GM20000 (cell line): ENCODE results near the gene ROBO1.

Source experiments
- DNase-seq: peaks from one replicate; pipeline ENCODE4 v3.0.0; 2012; ENCODE audit warnings: low spot score
- TF ChIP-seq, protein P1 (sequence below): IDR thresholded peaks from 2 replicates; pipeline ENCODE4 v1.5.1; 2012; ENCODE audit warnings: mild to moderate bottlenecking, control low read depth; ENCODE audit errors: extremely low read depth, missing control alignments

Gene ROBO1

DNA sequence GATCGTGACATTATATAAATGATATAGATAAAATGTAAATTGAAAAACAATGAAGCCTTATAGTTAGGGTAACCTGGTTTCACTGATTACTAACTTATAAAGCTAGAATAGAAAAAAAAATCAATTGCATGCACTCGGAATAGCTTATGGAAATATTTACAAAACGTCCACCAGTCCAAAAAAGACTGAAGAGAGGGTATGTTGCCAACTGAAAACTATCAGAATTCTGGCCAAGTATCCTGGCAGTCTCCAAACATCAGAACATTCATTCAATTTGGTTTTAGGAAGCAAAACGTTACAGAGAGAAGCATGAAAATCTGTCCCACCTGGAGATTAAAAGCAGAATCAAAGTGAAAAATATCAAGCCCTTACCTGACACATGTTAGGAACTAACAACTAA, 892.4 kb downstream of the ROBO1 start:
- TF ChIP-seq, protein P1, sequence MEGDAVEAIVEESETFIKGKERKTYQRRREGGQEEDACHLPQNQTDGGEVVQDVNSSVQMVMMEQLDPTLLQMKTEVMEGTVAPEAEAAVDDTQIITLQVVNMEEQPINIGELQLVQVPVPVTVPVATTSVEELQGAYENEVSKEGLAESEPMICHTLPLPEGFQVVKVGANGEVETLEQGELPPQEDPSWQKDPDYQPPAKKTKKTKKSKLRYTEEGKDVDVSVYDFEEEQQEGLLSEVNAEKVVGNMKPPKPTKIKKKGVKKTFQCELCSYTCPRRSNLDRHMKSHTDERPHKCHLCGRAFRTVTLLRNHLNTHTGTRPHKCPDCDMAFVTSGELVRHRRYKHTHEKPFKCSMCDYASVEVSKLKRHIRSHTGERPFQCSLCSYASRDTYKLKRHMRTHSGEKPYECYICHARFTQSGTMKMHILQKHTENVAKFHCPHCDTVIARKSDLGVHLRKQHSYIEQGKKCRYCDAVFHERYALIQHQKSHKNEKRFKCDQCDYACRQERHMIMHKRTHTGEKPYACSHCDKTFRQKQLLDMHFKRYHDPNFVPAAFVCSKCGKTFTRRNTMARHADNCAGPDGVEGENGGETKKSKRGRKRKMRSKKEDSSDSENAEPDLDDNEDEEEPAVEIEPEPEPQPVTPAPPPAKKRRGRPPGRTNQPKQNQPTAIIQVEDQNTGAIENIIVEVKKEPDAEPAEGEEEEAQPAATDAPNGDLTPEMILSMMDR: no peak
- no peak for DNase-seq

DNA sequence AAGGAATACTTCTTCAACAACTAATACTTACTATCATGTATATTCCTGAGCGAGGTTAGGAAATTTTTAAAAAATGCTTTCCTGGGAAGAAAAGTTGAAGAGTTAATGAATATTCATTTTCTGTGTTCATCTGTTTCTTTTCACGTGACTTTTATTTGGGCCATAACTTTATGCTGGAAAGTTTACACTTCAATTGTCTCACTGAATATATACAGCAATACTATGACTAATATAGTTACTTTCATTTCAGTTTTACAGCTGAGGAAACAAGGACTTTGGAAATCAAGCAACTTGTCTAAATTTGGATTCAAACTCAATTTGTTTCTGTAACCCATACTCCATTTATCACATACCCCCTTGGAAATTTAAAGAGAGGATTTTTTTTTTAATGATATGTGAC, 894.2 kb downstream of the ROBO1 start:
- DNase-seq: no peak
- TF ChIP-seq, protein P1: no peak

DNA sequence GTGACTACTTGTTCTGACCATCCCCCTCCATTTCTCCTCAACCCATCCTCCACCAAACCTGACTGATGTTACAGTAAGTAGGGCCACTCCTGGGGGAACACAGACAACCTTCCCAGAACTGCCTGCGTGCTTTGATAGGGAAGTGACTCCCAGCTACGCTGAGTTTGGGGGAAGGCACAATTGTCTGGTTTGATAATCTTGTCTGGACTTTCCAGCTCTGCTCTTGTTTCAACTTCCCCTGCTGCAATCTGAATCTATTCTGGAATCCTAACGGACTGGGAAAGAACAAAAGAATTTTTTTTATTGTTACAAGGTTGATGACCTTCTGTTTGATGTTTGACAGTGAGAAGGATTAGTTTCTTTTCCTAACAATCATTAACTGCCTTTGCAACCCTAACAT, 895.6 kb downstream of the ROBO1 start:
- DNase-seq: no peak
- TF ChIP-seq, protein P1: no peak

DNA sequence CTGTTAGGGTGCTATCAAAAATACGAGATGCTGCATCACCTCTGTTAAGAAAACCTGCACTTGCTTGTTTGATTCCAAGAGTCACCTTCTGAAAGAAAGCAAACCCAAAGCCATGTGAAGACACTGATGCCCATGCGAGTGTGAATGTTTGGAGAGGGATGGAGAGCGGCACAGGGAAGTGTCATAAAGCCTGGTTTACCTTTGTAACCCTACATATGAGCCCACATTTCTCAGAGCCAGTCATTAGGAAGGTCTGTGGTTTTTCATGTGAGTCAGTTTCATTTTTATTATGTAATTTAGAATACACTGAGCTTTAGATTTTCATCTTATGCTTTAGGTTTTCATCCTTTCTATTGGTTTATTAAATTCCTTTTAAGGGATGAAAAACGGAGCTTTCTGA, 896.8 kb downstream of the ROBO1 start:
- TF ChIP-seq, protein P1: no peak
- DNase-seq: no peak

DNA sequence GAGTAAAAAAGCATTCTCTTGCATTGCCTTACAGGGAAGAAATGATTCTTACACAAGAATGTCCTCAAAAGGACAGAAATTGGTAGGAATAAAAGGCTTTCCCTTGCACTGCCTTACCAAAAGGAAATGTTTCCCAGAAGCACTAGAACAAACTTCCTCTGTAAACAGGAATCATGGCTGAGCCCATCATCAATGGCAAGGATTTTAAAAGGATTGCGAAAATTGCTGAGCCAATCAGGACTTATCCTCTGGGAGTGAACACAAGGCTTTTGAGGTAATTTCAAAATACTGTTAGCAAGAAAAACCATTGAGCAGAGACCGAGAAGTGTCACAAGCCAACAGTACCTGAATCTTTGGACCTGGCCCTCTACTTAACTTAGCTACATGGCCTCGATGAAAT, 897.3 kb downstream of the ROBO1 start:
- TF ChIP-seq, protein P1: no peak
- DNase-seq: no peak

DNA sequence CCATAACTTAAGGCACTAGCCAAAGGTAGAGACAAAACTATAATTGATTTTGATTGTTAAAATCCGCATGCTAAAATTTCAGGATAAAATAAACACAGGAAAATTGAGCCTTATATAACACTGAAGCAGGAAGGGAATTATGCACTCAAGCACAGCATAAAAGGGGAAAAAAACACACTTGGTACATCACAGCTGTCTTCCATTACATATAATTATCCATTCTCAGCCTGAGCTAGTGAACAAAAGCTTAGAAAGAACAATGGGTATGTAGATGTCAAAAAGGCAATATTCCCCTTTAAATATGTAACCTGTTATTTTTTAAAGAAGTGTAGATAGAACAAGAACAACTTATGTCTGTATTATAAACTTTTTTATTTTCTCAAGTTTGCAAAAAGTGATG, 899.2 kb downstream of the ROBO1 start:
- TF ChIP-seq, protein P1: no peak
- no peak for DNase-seq

DNA sequence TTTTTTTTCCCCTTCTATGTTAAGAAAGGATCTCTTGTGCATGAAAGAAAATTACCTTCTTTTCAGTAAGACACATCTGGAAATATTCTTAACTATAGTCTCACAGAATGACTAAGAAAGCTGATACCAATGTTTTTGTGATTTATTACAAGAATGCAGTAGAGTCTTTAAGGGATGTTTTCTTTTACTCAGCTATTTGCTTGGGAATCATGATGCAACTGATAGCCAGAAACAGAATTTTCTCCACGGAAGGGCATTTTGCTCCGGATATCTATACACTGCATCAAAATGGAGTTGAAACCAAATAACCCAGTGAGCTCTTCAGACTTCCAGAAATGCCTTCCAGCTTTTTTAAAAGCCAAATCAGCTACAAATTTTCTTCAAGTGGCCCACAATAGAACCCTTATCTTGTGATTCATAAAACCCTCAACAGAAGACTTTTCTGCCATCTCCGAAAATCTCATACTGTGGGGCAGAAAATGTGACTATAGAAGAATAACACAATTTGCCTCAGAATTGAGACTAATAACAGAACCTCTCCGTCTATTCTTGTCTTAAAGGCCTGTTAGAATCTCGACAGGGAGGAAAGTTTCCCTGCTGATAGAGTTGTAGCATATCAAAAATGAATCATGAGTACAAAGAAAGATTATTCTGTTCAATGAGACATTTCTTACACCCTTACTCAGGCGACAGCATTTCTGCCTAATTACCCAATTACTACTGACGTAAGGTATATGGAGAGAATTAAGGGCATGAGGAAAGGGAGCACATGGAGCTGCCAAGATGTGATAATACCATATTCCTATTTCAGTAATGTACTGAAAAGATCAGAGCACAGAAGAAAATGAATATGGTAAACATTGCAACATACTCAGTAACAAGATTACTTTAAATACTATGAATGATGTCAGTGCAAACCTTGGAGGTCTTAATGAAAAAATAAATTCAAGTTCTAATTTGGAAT, 900.1 kb downstream of the ROBO1 start:
- no peak for DNase-seq

More for the DNA sequence above, 900.1 kb downstream of the ROBO1 start:
- TF ChIP-seq, protein P1: no peak
